Left lobe of liver (tissue), 2 donors: ENCODE results near the gene KCNC4. TPM values are rescaled to one million over a fixed set of nuclear protein-coding genes. Genes with fewer than 3 reads are reported as not detected.

Source experiments
- ATAC-seq: fragments of 200-7000 bp; cut with Tn5 transposase; one replicate; pipeline ENCODE4 v1.9.1; 2020; ENCODE audit warnings: mild to moderate bottlenecking, moderate library complexity
- DNase-seq: peaks from one replicate; pipeline ENCODE4 v3.0.0-alpha.2; 2020; ENCODE audit warnings: low spot score
- total RNA-seq: library from RNA; stranded (reverse); gene quantifications from one replicate; pipeline ENCODE4 v1.2.1, GENCODE V29; 2021
- donor health status: DM: no; HTN: no; CAD: no; lungs with moderate emphysema.
- donor health status: DM: no; HTN: yes; CAD: no.

Gene KCNC4
- total RNA-seq, 1 donor from 2014 or later = 1.8 TPM

DNA sequence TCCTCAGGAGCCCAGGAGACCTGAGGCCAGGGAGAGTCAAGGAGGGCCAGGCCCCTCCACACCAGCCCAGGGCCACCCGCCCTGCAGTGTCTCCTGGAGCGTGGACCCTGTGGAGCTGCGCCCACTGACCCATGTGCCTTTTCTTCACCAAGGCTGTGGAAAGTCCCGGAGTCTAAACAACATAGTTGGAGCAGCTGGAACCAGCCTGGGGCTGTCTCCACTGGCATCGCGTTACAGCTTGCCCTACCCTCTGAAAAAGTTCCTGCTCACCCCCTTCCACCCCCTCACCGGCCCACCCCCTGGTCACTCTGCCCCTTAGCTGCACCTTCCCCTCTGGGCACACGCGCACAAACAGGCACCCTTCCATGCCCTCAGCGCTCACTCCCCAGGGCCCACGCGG lies 18.3 kb downstream of the KCNC4 start:
- ATAC-seq (no peak), DNase-seq (no peak)

DNA sequence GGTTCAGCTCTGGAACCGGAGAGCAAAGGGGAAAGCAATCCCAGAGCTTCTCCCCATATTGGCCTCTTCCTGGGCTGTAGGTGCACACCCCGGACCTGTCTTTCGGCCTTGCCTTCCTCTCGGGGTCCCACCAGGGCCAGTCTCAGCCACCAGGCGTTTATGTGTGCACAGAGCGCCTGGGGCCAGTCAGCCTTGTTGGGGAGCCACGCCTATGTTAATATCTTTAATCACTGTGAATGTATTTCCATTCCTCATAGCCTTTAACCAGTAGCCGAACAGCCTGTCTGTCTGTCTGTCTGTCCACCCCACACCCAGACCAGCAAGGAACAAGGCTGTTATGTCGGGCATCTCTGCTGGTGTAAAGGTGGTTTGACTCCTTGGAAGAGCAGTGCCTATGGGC lies 18.8 kb downstream of the KCNC4 start:
- no peak for DNase-seq
- ATAC-seq = no peak

DNA sequence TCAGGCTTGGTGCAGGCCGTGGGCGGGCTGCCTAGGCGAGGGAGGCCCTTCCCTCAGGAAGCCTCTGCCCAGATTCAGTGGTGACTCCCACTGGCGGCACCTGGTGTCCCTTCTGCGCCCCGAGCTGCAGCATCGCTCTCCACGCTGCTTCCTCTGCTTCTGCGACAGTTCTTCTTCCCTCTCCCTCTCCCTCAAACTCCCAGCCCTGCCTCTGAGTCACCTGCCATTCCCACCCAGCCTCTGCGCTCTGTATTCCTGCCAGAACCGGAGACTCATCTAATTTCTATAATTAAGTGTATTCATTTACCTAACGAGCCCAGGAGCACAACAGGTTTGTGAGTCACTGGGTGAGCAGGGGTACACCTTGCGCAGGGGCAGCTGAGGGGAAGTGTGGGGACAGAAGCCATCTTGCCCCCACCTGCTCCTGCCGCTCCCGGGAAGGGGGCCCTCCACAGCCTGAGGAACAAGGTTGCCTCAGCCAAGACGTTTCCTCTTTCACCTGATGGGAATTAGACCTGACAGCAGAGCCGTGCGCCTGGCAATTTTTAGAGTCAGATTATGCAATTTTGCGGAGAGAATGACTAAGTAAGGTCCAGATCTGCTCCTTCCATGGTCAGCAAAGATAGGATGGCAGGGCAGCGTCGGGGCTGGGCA lies 19.4 kb downstream of the KCNC4 start:
- no peak for ATAC-seq
- DNase-seq = no peak

DNA sequence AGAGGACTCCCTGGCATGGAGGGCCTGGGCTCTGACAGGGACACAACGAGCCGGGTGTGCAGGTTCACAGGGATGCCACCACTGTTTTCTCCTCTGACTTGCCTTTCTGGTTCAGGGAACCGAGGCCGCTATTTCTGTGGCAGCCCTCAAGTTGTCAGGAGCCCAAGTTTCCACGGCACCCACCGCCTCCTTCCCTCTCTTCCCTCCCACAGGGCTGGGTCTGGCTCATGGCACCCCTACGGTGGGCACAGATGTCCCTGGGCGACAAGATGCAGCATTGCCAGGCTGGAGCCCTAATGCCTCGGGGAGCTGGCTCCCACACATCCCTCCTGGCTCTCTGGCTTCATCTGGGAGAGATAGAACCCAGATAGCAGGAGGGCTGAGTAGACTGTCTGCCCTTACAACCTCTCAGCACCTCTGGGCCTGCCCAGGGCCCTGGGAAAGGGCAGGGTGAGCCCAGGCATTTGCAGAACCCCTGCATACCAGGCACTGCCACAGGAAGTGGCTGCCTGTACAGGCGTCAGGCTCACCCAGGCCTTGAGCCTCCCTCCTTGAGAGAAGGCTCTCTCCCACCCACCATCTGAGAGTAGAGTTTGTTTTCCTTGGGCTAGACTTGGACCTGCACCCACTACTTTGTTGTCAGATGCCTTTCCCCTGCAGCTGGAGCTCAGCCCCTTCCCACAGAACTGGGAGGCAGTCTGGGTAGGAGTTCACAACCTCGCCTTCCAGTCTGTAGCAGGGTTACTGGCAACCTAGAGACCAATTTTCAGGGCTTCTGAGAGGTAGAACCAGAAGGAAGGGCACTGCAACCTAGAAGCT lies 20.5 kb downstream of the KCNC4 start:
- DNase-seq = no peak
- ATAC-seq = no peak

DNA sequence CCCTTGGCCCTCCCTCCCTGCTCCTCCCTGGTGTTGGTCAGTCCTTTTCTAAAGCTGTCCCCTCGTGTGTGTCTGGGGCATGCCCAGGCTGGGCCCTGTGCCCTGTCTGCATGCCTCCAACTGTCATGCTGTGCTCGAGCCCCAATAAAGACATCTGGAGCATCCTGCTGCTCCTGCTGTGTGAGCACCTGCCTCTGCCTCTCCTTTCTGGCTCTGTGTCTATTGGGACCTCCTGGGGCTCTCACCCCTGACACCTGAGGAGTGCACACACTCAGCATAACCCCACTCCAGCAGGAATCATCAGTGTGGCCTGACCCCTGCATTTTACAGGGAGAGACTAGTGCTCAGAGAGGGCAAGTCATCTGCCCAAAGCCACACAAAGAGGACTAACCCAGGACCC lies 23.7 kb downstream of the KCNC4 start:
- DNase-seq = no peak

DNA sequence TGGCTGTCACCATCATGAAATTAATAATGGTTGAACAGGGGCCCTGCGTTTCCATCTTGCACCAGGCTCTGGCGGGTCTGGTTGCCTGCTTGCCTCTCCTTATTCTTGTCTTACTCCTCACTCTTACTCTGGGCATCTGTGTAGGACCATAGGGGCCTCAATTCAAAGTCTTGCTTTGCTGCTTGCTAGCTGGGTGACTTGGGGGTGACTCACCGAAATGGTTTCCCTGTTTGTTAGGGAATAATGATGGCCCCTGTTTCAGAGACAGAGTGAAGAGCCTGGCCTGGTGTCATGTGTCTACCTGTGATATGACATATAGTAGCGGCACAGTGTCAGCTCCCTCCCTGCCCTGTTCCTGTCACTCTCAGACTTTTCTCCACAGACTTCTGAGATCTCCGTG lies 24.6 kb downstream of the KCNC4 start:
- DNase-seq = no peak
- no peak for ATAC-seq

More for the DNA sequence above, 23.7 kb downstream of the KCNC4 start:
- ATAC-seq = no peak

DNA sequence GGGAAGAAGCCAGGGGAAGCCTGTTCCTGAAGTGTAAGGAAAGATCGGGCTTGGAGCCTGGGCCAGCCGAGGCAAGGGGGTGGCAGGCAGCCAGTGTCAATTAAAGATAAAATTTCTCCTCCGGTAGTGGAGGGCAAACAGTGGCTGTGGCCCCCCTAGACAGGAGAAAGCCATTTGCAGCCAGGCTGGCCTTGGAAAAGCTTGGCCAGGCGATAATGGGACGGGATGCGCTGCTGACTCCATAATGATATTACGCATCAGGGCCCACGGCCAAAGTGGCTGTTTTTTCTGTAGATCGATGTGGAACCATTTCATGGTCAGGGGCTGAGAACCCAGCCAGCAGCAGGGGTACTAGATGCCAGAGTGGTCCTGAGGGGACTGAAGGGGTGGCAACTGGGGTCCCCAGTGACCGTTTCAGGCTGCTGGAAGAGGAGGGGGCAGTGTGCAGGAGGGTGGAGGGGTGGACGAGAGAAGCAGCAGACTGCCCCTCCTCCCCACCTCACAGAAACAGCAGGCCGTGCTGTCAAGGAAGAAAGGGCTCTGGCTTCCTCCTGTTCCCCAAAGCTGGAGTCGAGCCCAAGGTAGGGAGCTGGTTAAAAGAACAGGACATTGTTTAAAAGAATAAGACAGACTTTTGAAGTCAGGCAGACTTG lies 25.2 kb downstream of the KCNC4 start:
- DNase-seq (no peak), ATAC-seq (peak; percentile 40)

DNA sequence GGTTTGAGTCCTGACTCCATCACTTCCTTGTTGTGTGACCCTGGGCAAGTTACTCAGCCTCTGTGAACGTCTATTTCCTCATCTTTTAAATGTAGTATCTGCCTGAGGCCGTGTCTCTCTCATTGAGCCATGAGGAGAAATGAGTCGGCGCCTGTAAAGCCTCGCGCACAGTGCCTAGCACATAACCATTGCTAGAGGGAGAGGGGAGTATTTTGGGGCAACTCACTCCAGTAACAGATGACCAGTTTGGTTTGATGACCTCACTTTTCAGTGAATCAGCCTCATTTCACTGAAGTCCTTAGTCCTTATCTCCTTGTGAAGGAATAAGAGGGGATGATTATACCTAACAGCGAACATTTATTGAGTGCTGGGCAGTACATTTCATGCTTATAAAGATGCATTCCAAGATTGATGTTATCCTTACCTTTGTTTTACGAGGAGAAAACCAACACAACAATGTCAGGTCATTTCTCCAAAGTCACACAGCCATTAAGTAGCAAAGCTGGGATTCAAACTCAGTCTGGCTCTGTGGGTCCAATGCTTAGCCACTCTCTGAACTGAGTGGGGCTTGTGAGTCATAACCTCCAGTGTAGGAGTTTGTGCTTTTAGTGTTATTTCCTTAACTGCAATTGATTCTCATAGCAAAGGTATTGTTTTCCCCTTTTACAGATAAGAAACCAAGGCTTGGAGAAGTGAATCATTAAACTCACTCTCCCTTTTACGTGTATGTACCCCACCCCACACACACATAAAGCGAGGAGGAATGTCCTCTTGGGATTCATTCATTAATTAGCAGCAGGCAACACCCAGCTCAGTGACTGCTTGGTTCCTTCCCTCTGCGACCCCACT lies 25.9 kb downstream of the KCNC4 start:
- ATAC-seq (peak; percentile 51), DNase-seq (no peak)

DNA sequence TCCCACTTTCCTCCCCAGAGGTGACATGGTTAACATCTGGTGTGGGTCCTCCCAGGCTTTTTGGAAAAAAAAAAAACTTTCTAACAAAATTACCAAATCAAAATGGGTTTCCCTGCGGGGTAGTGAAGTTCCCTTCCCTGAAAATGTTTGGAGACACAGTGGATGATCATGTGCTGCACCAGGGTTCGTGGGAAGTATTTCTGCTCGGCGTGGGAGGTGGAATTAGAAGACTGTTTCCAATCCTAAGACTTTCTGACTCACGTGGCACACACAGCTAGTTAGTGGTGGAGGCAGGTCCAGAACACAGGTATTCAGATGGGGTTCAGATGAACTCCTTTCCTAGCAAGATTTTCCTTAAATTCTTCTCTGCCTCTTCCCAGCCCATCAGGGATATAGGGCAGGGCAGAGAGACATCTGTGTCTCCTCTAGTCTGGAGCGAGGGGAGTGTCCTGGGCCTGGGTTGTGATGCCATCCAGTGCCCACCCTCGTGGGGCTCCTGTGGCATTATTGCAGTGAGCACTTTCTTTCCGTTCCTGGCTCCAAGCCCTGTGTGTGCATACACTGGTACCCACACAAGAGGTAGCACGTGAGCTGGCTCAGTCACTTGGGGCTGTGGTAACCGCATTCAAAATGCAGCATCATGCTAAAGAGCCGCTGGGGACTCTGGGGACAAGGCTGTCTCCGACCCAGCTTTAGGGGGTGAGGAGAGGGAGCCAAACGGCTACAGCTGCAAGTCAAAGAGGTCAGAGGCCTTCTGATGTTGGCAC lies 27.5 kb downstream of the KCNC4 start:
- no peak for DNase-seq

DNA sequence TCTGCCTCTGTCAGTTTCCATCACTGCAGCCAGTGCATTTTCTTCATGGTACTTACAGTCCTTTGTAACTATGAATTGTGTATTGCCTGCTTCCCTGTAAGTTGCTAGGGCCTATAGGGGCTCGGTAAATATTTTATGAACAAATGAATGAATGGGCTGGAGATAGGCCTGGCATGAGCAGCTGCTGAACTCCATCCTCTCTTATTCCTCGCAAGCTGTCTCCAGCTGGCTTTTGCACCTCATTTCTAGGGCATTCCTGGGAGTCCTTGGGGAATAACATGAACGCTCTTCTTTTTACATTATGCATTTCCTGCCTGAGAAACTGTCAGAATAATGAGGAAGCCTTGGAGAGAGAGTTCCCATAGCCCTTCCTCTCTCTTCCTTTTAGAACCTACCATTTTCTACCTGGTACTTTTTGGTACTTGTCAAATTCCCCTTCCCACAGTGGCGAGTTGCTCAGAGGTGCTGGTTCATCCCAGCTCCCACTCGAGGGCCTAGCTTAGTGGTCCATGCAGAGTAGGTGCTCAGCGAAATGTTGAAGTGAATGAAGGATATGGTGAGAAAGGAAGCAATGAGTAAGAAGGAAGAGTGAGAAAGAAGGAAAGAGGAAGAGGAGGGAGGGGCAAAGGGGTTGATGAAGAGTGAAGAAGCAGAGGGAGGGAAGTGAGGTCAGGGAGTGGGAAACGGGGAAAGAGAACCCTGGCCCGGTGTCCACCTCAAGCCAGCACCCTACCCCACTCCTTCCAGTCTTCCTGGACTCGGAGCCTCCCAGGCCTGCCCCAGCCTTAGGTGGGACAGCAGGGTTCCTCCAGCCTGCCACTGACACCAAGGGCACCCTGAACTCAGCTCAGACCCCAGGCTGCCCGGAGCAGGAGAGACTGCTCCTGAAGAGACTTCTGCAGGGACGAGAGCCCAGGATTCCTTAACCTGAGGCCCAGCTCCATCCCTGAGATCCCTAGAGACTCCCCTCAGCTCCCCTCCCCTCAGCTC lies 29.6 kb downstream of the KCNC4 start:
- ATAC-seq (no peak), DNase-seq (no peak)

More for the DNA sequence above, 27.5 kb downstream of the KCNC4 start:
- ATAC-seq = no peak

DNA sequence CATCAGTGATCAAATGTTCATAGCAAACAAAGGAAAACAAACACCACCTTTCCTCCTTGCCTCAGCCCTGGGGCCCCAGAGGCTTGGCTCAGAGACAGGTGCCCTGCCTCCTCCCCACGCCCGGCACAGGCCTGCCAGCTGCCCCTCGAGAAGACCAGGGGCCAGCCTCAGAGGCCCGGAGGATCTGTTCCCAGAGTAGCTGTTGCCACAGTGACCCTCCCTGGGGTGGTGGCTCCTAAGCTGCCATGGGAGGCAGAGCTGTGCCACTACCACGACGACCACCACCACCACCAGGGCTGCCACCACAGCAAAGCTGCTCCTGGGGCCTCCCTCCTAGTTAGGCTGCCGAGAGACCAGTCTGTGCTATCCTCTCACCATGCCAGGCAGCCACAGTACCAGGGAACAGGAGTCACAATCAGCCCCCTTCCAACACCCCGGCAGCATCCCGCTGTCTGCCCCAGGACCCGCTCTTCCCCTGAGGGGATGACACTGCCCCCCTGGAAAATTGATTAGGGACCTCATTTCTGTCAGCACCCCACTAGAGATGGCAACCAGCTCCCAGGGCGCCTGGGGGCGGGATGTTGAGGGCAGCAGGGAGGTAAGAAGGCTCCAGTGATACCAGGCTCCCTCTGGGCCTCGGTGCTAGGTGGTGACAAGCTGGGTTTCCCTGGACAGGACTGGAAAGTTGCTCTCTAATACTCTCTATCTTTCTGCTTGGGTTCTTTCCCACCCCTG lies 30.5 kb downstream of the KCNC4 start:
- ATAC-seq = no peak
- no peak for DNase-seq

DNA sequence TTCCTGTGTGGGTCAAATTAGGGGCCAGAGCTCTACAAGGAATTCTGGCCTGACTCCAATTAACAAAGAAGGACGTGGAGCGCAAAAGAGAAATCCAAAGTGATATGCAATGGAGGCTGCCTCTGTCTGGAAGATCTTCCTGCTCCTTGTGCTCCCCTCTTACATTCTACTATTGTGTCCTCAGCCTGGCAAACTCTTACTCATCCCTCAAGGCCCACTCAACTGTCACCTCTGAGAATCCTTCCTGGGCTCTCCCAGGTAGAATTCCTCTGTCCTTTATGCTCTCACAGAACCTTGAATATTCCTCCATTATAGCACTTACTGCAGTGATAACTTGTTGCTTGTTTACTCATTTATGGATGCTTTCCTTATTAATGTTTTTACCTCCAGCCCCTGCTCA lies 31.4 kb downstream of the KCNC4 start:
- DNase-seq = no peak
- no peak for ATAC-seq

DNA sequence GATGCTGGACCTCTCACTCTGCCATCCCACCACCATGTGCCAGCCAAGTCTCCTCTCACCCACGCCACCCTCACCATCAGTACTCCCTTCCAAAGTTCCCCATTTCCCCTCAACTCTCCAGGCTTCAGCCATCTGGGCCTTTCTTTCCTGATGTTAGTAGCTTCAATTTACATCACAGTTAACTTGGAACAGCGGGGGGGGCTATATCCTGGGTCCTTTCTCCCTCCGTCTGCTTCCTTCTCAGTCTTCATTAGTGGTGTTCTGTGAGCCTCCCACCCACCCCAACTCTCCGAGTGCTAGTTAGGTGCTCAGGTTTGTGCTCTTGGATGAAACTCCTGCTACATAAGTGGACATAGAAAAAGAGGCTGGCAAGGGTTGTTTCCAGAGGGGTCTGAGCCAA lies 31.9 kb downstream of the KCNC4 start:
- DNase-seq = no peak
- ATAC-seq = no peak

DNA sequence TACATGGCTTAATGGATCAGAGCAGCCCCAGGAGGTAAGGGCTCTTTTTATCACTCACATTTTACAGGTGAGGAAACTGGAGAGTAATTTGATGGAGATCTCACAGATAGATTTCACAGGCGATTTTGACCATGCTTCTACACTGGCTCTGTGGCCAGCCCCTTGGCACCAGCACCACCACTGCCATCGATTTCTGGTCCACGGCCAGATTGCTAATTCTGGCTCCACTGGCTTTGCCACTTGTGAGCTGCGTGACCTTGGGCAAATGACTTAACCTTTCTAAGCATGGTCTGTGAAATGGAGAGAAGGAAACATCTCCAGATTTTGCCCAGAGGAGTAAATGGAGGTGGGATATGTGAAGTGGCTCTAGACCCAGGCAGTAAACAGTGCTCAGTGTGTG lies 32.6 kb downstream of the KCNC4 start:
- peak; percentile 58 for ATAC-seq
- DNase-seq = no peak

DNA sequence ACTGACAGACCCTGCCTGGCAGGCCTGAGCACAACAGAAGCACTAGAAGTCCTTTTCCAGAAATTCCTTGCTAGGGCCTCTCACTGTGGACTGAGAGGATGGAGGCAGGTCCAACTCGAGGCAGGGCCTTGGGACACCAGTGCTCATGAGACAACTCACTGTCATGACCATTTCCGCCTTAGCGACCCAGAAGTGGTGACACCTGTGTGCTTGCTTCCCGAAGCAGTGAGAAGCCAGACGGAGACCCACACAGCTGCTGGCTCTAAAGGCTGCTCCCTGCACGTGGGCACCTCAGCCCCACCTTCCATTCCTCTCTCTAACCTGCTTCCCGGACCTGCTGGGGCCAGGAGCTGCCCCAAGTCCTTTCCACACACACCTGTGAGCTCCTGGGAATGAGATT lies 33.0 kb downstream of the KCNC4 start:
- no peak for ATAC-seq
- no peak for DNase-seq

DNA sequence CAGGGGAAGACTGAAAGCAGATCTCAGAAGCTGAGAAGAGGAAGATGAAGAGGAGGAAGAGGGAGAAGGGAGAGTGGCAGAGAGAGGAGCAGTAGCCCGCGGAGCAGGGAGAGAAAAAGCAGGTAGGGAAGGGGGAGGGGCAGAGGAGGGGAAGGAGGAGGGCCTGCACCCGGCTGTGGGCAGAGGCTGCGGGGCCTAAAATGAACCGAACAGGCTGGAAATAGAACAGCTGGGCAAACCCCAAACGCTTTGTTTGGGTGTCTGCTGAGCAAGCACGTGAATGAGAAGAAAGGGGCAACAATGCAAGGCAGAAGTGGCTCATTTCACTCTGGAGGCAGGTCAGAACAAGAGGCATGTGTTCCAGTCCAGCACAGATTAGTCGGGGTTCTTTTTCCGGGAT lies 33.5 kb downstream of the KCNC4 start:
- no peak for ATAC-seq
- DNase-seq = no peak

DNA sequence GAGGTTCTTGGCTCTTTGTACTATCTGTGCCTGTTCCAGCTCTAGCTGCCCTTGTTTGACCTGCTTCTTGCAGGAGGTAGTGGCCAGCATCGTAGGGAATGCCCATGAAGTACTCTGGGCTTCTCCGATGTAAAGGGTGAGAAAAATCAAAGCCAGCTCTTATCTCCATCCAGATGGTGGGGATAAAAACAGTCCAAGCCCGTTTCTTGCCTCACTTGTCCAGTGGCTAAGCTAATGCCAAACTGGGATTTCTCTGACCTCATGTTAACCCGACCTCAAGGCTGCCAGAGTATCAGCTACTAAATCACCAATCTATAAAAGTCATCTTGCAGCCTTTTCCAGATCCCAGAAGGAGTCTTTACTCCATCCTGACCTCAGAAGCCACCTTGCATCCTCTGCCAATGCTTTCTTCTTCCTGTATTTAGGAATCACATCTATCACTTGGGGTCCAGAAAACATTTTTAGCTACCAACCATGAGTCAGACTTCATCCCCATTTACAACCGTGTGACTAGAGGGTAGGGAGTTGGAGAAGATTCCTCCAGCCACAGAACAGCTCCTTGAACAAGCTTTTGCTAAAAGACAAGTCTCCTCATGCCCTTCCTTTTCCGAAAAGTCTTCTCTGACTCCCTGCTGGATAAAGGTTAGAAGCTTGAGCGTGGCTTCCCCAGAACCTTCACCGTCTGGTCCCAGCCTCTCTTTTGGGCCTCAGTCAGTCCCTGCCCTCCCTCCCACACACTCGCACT lies 35.9 kb downstream of the KCNC4 start:
- DNase-seq = no peak

DNA sequence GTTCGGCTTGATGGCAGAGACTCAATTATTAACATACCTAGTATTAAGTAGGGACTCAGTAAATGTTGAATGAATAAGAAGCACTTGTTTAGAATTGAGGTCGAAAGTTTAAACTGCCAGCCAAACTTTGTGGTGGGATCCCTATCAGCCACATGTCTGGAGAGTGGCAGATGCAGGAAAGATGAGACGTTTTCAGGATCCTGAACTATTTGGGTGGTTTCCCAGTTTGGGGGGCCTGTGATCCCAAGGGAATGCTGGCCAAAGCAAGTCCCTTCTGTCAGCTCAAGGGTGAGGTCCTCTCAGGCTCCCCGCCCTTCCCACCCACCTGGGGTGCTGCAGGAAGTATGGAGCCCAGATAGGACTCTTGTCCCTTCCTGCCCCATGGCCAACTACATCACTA lies 38.6 kb downstream of the KCNC4 start:
- no peak for DNase-seq
- ATAC-seq = no peak

More for the DNA sequence above, 35.9 kb downstream of the KCNC4 start:
- no peak for ATAC-seq
